ENCODE results near the gene ZDHHC24. TPM values are rescaled to one million over a fixed set of nuclear protein-coding genes. Genes with fewer than 3 reads are reported as not detected.

Gene ZDHHC24
- total RNA-seq, 2 experiments from 2014 or later, result 11.9 to 35.1 TPM

DNA sequence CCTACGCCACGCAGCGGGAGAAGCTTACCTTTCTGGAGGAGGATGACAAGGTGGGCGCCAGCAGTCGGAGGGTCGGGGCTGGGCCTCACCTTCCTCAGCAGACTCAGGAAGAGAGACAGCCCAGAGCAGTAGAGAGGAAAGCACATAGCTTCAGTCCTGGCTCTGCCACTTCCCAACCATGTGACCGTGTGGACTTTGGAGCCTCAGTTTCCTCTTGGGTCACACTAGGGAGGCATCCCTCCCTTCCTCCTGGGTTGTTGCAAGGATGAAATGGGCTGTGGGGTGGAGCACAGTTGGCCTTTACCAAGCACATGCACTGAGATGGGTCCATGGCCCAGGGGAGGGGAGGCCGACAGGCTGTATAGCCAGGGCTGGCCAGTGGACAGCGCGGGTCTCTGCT is 52.7 kb downstream of the ZDHHC24 start:
- Histone ChIP-seq H3K4me1 (ENCODE audit: insufficient read depth, low read length, poor library complexity, severe bottlenecking) (no peaks in the 10 kb centered on the region), H3K36me3 (ENCODE audit: insufficient read depth, low read length) (peaks cover 43% of the 10 kb centered on the region), H3K4me2 (ENCODE audit: low read length) (no peak overlapping the region), H4K20me1 (ENCODE audit: insufficient read depth, low read length) (no peaks in the 10 kb centered on the region), H3K27ac (ENCODE audit: low read depth, low read length, poor library complexity, severe bottlenecking) (no peak overlapping the region), H3K9me3 (ENCODE audit: low read length) (no peaks in the 10 kb centered on the region), H3K79me2 (ENCODE audit: insufficient read depth, low read depth, low read length) (no peaks in the 10 kb centered on the region), H2AFZ (ENCODE audit: low read length) (no peak overlapping the region), H3K4me3 (ENCODE audit: low read depth, low read length, poor library complexity, severe bottlenecking) (no peak overlapping the region), H3K9me2 (ENCODE audit: insufficient read depth, low read length) (no peaks in the 10 kb centered on the region)
- intact Hi-C loops (cut with micrococcal nuclease; ENCODE audit: unreplicated experiment), result no loop called here
- BruUV-seq (replicated peaks), result no TSS peak
- TF ChIP-seq, protein P1, sequence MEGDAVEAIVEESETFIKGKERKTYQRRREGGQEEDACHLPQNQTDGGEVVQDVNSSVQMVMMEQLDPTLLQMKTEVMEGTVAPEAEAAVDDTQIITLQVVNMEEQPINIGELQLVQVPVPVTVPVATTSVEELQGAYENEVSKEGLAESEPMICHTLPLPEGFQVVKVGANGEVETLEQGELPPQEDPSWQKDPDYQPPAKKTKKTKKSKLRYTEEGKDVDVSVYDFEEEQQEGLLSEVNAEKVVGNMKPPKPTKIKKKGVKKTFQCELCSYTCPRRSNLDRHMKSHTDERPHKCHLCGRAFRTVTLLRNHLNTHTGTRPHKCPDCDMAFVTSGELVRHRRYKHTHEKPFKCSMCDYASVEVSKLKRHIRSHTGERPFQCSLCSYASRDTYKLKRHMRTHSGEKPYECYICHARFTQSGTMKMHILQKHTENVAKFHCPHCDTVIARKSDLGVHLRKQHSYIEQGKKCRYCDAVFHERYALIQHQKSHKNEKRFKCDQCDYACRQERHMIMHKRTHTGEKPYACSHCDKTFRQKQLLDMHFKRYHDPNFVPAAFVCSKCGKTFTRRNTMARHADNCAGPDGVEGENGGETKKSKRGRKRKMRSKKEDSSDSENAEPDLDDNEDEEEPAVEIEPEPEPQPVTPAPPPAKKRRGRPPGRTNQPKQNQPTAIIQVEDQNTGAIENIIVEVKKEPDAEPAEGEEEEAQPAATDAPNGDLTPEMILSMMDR (conservative IDR thresholded peaks at IDR 0.05; ENCODE audit: low read length), result no peak
- TF ChIP-seq EZH2phosphoT487 (IDR thresholded peaks at IDR 0.05; ENCODE audit: borderline replicate concordance, low read depth, low read length), result no peak
- no peak for DNase-seq (ENCODE audit: low spot score)
- CTCF ChIA-PET (ENCODE audit: unreplicated experiment), result no interaction called here
- POLR2A ChIA-PET, result no interaction called here

DNA sequence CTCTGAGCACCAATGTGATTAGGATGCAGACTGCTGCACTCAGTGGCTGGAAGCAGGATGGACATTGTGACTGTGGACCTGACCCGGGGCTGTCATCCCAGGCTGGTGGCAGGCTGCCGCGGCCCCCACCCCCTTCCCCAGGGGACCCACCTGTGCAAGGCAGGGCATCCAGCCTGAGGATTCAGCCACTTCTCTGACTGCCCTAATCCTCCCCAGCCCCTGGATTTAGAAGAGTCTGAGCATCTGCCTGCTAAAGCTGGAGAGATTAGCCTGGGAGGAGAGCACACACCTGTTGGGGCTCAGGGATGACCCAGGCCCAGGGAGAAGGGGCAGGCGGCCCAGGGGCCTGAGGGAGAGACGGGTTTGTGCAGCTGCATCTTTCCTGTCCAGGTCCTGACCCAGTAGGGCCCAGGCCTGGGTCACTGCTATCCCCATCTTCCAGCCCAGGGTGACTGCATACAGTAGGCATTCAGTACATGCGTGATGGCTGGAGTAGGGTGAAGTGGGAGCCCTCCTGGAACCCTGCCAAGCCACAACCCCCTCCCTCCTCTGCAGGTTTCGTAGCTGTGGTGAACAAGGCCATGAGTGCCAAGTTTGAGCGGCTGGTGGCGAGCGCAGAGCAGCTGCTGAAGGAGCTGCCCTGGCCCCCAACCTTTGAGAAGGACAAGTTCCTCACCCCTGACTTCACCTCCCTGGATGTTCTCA is 53.5 kb downstream of the ZDHHC24 start:
- Histone ChIP-seq H3K27ac (ENCODE audit: low read depth, low read length, poor library complexity, severe bottlenecking) (no peak overlapping the region), H3K4me2 (ENCODE audit: low read length) (no peak overlapping the region), H2AFZ (ENCODE audit: low read length) (no peak overlapping the region), H3K9me3 (ENCODE audit: low read length) (no peaks in the 10 kb centered on the region), H3K36me3 (ENCODE audit: insufficient read depth, low read length) (peaks cover 40% of the 10 kb centered on the region), H3K79me2 (ENCODE audit: insufficient read depth, low read depth, low read length) (no peaks in the 10 kb centered on the region), H4K20me1 (ENCODE audit: insufficient read depth, low read length) (no peaks in the 10 kb centered on the region), H3K4me1 (ENCODE audit: insufficient read depth, low read length, poor library complexity, severe bottlenecking) (no peaks in the 10 kb centered on the region), H3K9me2 (ENCODE audit: insufficient read depth, low read length) (no peaks in the 10 kb centered on the region), H3K4me3 (ENCODE audit: low read depth, low read length, poor library complexity, severe bottlenecking) (no peak overlapping the region)
- intact Hi-C loops (cut with micrococcal nuclease; ENCODE audit: unreplicated experiment), result no loop called here
- TF ChIP-seq, protein P1 (conservative IDR thresholded peaks at IDR 0.05; ENCODE audit: low read length), result no peak
- no peak for TF ChIP-seq EZH2phosphoT487 (IDR thresholded peaks at IDR 0.05; ENCODE audit: borderline replicate concordance, low read depth, low read length)
- DNase-seq (ENCODE audit: low spot score), result no peak
- POLR2A ChIA-PET, result no interaction called here
- CTCF ChIA-PET (ENCODE audit: unreplicated experiment), result no interaction called here
- no TSS peak for BruUV-seq (replicated peaks)

DNA sequence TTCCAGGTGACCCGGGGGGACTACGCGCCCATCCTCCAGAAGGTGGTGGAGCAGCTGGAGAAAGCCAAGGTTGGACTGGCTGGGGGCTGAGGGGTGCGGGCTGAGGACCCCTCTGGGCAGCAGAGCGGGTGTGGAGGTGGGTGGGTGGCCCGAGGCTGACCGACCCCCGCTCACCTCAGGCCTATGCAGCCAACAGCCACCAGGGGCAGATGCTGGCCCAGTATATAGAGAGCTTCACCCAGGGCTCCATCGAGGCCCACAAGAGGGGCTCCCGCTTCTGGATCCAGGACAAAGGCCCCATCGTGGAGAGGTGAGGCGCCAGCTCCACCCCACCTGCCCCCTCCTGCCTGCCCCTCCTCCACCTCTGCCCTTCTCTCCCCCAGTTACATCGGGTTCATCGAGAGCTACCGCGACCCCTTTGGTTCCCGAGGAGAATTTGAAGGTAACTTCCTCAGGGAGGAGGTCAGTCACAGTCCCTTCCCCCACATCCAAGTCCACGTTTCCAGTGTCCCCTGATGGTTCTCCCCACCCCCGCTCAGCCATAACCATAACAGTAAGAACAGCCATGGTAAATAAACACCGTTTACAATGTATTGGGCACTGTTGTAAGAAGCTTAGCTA is 54.4 kb downstream of the ZDHHC24 start:
- peaks cover 33% of the 10 kb centered on the region; the same call in 1 of the 2 replicates for H3K36me3 ChIP-seq (ENCODE audit: insufficient read depth, low read length)
- POLR2A ChIA-PET, result no interaction called here
- H3K9me2 ChIP-seq (ENCODE audit: insufficient read depth, low read length), result no peaks in the 10 kb centered on the region
- no peaks in the 10 kb centered on the region for H4K20me1 ChIP-seq (ENCODE audit: insufficient read depth, low read length)
- no peak for DNase-seq (ENCODE audit: low spot score)
- TF ChIP-seq, protein P1 (conservative IDR thresholded peaks at IDR 0.05; ENCODE audit: low read length), result peak; percentile 64
- no peak for TF ChIP-seq EZH2phosphoT487 (IDR thresholded peaks at IDR 0.05; ENCODE audit: borderline replicate concordance, low read depth, low read length)
- intact Hi-C loops (cut with micrococcal nuclease; ENCODE audit: unreplicated experiment), result no loop called here
- BruUV-seq (replicated peaks), result no TSS peak
- H3K27ac ChIP-seq (ENCODE audit: low read depth, low read length, poor library complexity, severe bottlenecking), result no peak overlapping the region
- no peaks in the 10 kb centered on the region for H3K79me2 ChIP-seq (ENCODE audit: insufficient read depth, low read depth, low read length)
- no peak overlapping the region for H2AFZ ChIP-seq (ENCODE audit: low read length)
- H3K4me2 ChIP-seq (ENCODE audit: low read length), result no peak overlapping the region
- CTCF ChIA-PET (ENCODE audit: unreplicated experiment), result interaction anchor here (0.5 kb wide), 1 partner anchor 794 kb away, joined by 3 read pairs; no protein-coding TSS in a partner anchor
- H3K9me3 ChIP-seq (ENCODE audit: low read length), result no peaks in the 10 kb centered on the region
- H3K4me1 ChIP-seq (ENCODE audit: insufficient read depth, low read length, poor library complexity, severe bottlenecking), result no peaks in the 10 kb centered on the region
- H3K4me3 ChIP-seq (ENCODE audit: low read depth, low read length, poor library complexity, severe bottlenecking), result no peak overlapping the region

All from OCI-LY7 (cell line).